A673 (cell line): ENCODE results near the gene CCDC102A.

Experiments used
- CTCF ChIP-seq: fragments of 300-800, 200-600 bp; sonication (generic); conservative IDR thresholded peaks from 2 replicates; pipeline ENCODE4 v1.5.1; 2017; ENCODE audit warnings: low read depth, mild to moderate bottlenecking, antibody characterized with exemption, low read length, moderate library complexity, mixed read lengths
- EZH2 ChIP-seq: fragments of 200-600 bp; sonication (generic); IDR thresholded peaks from 2 replicates; pipeline ENCODE4 v1.6.1; 2017; ENCODE audit warnings: borderline replicate concordance, low read depth, mild to moderate bottlenecking, mixed read lengths, antibody characterized with exemption, low read length; ENCODE audit not compliant: poor library complexity, severe bottlenecking

GRCh38 chr16:57483725-57484514, 52.5 kb downstream of the CCDC102A start:
- no peak for TF ChIP-seq CTCF
- TF ChIP-seq EZH2 = no peak
